ENCODE measurements around the gene PLET1.

- TF ChIP-seq CTCF (IDR thresholded peaks at IDR 0.05) (no peak), POLR2A (IDR thresholded peaks at IDR 0.05) (no peak), POLR2AphosphoS5 (IDR thresholded peaks at IDR 0.05) (no peak), EP300 (IDR thresholded peaks at IDR 0.05) (no peak)
Measured at GRCh38 chr11:112238041-112238440, 22.6 kb downstream of the PLET1 start.
